ENCODE measurements around the gene EFNA2. TPM values are rescaled to one million over a fixed set of nuclear protein-coding genes. Genes with fewer than 3 reads are reported as not detected.
A peak's percentile ranks its signal among the peaks of the same experiment; 100 is the strongest.

EFNA2 gene
- total and polyA plus RNA-seq, 2 of the 8 experiments (the other 6 are each of a cell fraction or from before 2014, with no cell fraction given): 4.0 to 7.0 TPM

GRCh38 chr19:1250437-1251260 is 35.0 kb upstream of the EFNA2 start (continued):
- TF ChIP-seq HDAC6 (IDR thresholded peaks at IDR 0.05; ENCODE audit: low read depth, low read length) (no peak), POLR2A (IDR thresholded peaks at IDR 0.05; ENCODE audit: control extremely low read depth in 1 of 2, low read depth in 2 of 2, low read length in 2 of 2) (peak in 1 of 2 experiments; percentile 40; a peak in 2 of 3 replicates), TAF7 (optimal IDR thresholded peaks at IDR 0.05; ENCODE audit: borderline replicate concordance, low read depth, low read length) (peak; percentile 46), POLR2AphosphoS5 (IDR thresholded peaks at IDR 0.05; ENCODE audit: low read depth, low read length) (peak; percentile 56; the same call in 1 of the 2 replicates), CEBPB (IDR thresholded peaks at IDR 0.05; ENCODE audit: low read depth, low read length) (no peak)
